ENCODE measurements around the gene FUT6. TPM values are rescaled to one million over a fixed set of nuclear protein-coding genes. Genes with fewer than 3 reads are reported as not detected.

The FUT6 gene
- total RNA-seq, 2 donors from 2014 or later: 0.62 TPM; not detected in 1

DNA sequence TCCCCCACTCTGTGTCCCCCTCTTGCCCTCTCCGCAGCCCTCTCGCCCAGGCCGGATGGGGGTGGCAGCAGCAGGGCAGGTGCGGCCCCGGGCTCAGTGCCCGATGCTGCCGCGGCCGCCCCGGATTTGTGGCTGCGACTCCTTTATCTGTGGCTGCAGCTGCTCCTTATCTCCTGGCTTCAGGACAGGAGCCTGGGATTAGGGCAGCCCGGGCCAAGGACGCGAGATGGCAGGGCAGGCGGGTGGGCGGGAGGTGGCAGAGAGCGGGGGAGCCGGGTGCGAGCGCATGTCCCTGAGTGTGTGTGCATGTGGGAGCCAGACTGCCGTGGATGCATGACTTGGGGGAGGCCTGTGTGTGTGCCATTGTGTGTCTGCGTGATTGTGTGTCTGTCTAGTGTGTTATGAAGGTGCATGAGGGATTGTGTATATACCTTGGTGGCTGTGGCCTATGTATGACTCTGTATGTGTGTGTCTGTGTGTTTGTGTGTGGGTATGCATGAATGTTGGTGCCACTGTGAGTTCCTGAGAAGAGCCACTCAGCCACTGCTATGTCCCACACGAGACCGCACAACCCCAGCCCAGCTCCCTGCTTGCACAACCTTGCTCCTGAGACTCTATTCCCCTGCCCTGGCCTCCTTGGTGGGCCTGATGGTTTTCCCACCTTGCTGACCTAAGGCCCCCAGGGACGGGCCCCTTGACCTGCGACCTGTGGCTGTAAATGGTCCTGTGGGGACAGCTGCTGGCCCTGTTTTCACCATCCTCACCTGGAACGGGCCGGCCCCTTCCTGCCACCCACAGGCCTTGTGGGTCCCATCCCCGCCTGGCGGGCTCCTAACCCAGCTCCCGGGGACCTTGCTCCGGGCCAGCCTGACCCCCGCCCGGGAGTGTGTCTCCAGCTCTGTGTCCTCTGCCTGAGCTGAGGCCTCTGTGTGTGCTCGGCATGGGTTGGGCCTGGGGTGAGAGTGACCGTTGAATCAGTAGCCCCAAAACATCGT, 40.0 kb downstream of the FUT6 start:
- Histone ChIP-seq H3K9me3 (no peaks in the 10 kb centered on the region), H3K27me3 (replicated peaks; ENCODE audit: insufficient read depth) (no peaks in the 10 kb centered on the region), H3K4me3 (no peak overlapping the region), H3K4me1 (replicated peaks) (no peaks in the 10 kb centered on the region), H3K36me3 (no peaks in the 10 kb centered on the region), H3K27ac (no peak overlapping the region)
- WGBS: 65% methylated on average over 37 of the region's 37 CpGs
- no peak for DNase-seq (ENCODE audit: low spot score)
- intact Hi-C loops (cut with DNase I): no loop called here
- TF ChIP-seq, protein P1, sequence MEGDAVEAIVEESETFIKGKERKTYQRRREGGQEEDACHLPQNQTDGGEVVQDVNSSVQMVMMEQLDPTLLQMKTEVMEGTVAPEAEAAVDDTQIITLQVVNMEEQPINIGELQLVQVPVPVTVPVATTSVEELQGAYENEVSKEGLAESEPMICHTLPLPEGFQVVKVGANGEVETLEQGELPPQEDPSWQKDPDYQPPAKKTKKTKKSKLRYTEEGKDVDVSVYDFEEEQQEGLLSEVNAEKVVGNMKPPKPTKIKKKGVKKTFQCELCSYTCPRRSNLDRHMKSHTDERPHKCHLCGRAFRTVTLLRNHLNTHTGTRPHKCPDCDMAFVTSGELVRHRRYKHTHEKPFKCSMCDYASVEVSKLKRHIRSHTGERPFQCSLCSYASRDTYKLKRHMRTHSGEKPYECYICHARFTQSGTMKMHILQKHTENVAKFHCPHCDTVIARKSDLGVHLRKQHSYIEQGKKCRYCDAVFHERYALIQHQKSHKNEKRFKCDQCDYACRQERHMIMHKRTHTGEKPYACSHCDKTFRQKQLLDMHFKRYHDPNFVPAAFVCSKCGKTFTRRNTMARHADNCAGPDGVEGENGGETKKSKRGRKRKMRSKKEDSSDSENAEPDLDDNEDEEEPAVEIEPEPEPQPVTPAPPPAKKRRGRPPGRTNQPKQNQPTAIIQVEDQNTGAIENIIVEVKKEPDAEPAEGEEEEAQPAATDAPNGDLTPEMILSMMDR (IDR thresholded peaks at IDR 0.05): no peak
- no peak for TF ChIP-seq POLR2A (IDR thresholded peaks at IDR 0.05)
- TF ChIP-seq POLR2AphosphoS5 (IDR thresholded peaks at IDR 0.05): no peak

DNA sequence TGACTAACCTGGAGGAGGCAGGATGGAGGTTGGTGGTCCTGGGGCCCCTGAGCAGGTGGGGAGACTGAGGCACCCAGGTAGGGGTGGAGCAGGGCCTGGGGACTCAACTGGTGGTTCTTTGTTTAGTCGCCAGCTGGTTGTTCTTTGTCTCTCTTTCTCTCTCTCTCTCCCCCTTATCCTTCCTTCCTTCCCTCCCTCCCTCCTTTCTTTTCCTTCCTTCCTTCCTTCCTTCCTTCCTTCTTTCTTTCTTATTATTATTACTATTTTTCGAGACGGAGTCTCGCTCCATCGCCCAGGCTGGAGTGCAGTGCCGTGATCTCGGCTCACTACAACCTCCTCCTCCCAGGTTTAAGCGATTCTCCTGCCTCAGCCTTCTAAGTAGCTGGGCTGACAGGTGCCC, 41.3 kb downstream of the FUT6 start:
- no peak for TF ChIP-seq POLR2AphosphoS5 (IDR thresholded peaks at IDR 0.05)
- TF ChIP-seq POLR2A (IDR thresholded peaks at IDR 0.05): no peak
- TF ChIP-seq, protein P1 (IDR thresholded peaks at IDR 0.05): no peak
- H3K36me3 ChIP-seq: no peaks in the 10 kb centered on the region
- no peak for DNase-seq (ENCODE audit: low spot score)
- no peaks in the 10 kb centered on the region for H3K9me3 ChIP-seq
- no peak overlapping the region for H3K27ac ChIP-seq
- H3K27me3 ChIP-seq (replicated peaks; ENCODE audit: insufficient read depth): no peaks in the 10 kb centered on the region
- H3K4me1 ChIP-seq (replicated peaks): no peaks in the 10 kb centered on the region
- intact Hi-C loops (cut with DNase I): no loop called here
- 86% methylated on average over 8 of the region's 8 CpGs for WGBS
- H3K4me3 ChIP-seq: no peak overlapping the region

DNA sequence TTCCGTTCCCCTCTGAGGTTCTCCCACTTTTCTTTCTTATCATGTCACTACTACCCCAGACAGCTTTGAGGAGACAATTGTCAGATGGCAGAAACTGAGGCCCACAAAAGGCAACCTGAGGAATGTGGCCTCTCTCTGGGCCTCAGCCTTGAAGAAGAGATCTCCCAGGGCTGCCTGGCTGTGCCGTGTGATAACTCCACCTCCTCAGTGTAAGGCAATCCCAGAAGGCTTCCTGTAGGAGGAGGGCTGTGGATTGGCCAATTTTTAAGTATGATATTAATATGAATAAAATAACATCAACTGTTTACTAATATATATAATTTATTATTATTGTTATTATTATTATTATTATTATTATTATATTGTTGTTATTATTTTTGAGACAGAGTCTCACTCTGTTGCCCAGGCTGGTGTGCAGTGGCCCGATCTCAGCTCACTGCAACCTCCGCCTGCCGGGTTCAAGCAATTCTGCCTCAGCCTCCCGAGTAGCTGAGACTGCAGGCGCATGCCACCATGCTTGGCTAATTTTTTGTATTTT, 44.1 kb downstream of the FUT6 start:
- H3K27ac ChIP-seq: no peak overlapping the region
- H3K9me3 ChIP-seq: no peaks in the 10 kb centered on the region
- no peak for TF ChIP-seq POLR2A (IDR thresholded peaks at IDR 0.05)
- TF ChIP-seq, protein P1 (IDR thresholded peaks at IDR 0.05): no peak
- no peak for TF ChIP-seq POLR2AphosphoS5 (IDR thresholded peaks at IDR 0.05)
- no peaks in the 10 kb centered on the region for H3K27me3 ChIP-seq (replicated peaks; ENCODE audit: insufficient read depth)
- no peak for DNase-seq (ENCODE audit: low spot score)
- intact Hi-C loops (cut with DNase I): no loop called here
- H3K4me3 ChIP-seq: no peak overlapping the region
- H3K4me1 ChIP-seq (replicated peaks): no peaks in the 10 kb centered on the region
- 95% methylated on average over 7 of the region's 7 CpGs for WGBS
- H3K36me3 ChIP-seq: no peaks in the 10 kb centered on the region

DNA sequence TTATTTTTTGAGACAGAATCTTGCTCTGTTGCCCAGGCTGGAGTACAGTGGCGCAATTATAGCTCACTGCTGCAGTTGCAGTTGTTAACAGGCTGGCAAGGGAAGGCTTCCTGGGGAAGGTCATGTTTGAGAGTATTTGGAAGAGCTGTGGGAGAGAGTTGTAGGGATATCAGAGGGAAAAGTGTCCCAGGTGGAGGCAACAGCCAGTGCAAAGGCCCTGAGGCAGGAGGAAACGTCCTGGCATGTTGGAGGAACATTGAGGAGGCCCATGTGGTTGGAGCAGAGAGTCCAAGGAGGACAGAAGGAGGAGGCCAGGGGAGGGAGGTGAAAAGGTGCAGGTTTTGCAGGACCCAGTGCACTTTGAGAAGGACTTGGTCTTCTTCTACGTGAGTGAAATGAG, 46.3 kb downstream of the FUT6 start:
- Histone ChIP-seq H3K4me3 (no peak overlapping the region), H3K27ac (no peak overlapping the region), H3K9me3 (no peaks in the 10 kb centered on the region), H3K36me3 (peaks cover 0 to 17% of the 10 kb centered on the region in 2 donors), H3K4me1 (replicated peaks) (no peaks in the 10 kb centered on the region), H3K27me3 (replicated peaks; ENCODE audit: insufficient read depth) (no peaks in the 10 kb centered on the region)
- DNase-seq (ENCODE audit: low spot score): no peak
- WGBS: 88% methylated on average over 3 of the region's 3 CpGs
- intact Hi-C loops (cut with DNase I): no loop called here
- TF ChIP-seq POLR2AphosphoS5 (IDR thresholded peaks at IDR 0.05) (no peak), POLR2A (IDR thresholded peaks at IDR 0.05) (no peak)
- TF ChIP-seq, protein P1 (IDR thresholded peaks at IDR 0.05): no peak
